PC-3 (cell line): ENCODE data around the gene ADAMTSL3.

ENCODE experiments used
- EZH2 ChIP-seq: fragments of 300-600 bp; sonication (generic); IDR thresholded peaks from one replicate; pipeline ENCODE4 v1.6.1; 2017; ENCODE audit warnings: antibody characterized with exemption, mild to moderate bottlenecking, low read length; ENCODE audit not compliant: unreplicated experiment
- TF ChIP-seq, protein P1 (sequence below): fragments of 300-600 bp; sonication (generic); conservative IDR thresholded peaks from 2 replicates; pipeline ENCODE4 v1.5.1; 2017; ENCODE audit warnings: antibody characterized with exemption, low read depth, mild to moderate bottlenecking, low read length

DNA sequence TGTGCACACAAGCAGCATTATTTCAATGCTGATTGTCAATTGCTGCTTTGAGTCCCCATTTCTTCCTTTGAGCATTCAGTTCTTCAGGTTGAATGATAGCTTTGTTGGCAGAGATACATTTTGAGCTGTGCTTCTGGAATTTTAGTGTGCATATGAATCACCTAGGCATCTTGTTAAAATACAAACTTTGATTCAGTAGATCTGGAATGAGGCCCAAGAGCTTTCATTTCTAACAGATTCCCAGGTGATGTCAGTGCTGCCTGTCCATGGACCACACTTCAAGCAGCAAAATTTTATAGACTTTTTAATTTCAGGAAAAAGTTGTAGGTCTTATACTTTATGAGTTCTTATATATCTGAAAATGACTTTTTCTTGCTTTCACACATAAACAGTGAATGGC lies 131.1 kb downstream of the ADAMTSL3 start:
- TF ChIP-seq, protein P1, sequence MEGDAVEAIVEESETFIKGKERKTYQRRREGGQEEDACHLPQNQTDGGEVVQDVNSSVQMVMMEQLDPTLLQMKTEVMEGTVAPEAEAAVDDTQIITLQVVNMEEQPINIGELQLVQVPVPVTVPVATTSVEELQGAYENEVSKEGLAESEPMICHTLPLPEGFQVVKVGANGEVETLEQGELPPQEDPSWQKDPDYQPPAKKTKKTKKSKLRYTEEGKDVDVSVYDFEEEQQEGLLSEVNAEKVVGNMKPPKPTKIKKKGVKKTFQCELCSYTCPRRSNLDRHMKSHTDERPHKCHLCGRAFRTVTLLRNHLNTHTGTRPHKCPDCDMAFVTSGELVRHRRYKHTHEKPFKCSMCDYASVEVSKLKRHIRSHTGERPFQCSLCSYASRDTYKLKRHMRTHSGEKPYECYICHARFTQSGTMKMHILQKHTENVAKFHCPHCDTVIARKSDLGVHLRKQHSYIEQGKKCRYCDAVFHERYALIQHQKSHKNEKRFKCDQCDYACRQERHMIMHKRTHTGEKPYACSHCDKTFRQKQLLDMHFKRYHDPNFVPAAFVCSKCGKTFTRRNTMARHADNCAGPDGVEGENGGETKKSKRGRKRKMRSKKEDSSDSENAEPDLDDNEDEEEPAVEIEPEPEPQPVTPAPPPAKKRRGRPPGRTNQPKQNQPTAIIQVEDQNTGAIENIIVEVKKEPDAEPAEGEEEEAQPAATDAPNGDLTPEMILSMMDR: no peak
- no peak for TF ChIP-seq EZH2
